HG03060 (cell line): ENCODE results near the gene FH.

ENCODE experiments used
- ATAC-seq: cut with Tn5 transposase; IDR thresholded peaks from one replicate; pipeline ENCODE4 v1.9.1; 2021; ENCODE audit warnings: low read depth, moderate number of reproducible peaks; ENCODE audit not compliant: unreplicated experiment

Gene FH

GRCh38 chr1:241525026-241525425 is 5.5 kb upstream of the FH start:
- ATAC-seq, result no peak

- ATAC-seq, result no peak
Measured at GRCh38 chr1:241521718-241522117, 2.2 kb upstream of the FH start.

GRCh38 chr1:241520080-241520465 is 518 bp upstream of the FH start:
- ATAC-seq, result no peak

GRCh38 chr1:241518476-241519307 is 863 bp downstream of the FH start:
- peak; percentile 7 for ATAC-seq

- no peak for ATAC-seq
Measured at GRCh38 chr1:241513378-241513777, 6.2 kb downstream of the FH start.

- no peak for ATAC-seq
Measured at GRCh38 chr1:241507189-241507863, 12.2 kb downstream of the FH start.

GRCh38 chr1:241503444-241503843 is 16.1 kb downstream of the FH start:
- no peak for ATAC-seq

- no peak for ATAC-seq
Measured at GRCh38 chr1:241499910-241500309, 19.6 kb downstream of the FH start.

- ATAC-seq, result no peak
Measured at GRCh38 chr1:241495741-241496140, 23.8 kb downstream of the FH start.

GRCh38 chr1:241488739-241489138 is 30.8 kb downstream of the FH start:
- no peak for ATAC-seq

GRCh38 chr1:241485554-241485992 is 34.0 kb downstream of the FH start:
- ATAC-seq, result peak; percentile 64

- ATAC-seq, result peak; percentile 55
Measured at GRCh38 chr1:241485145-241485544, 34.4 kb downstream of the FH start.

- no peak for ATAC-seq
Measured at GRCh38 chr1:241482761-241483250, 36.7 kb downstream of the FH start.

GRCh38 chr1:241479294-241479693 is 40.3 kb downstream of the FH start:
- ATAC-seq, result no peak

- ATAC-seq, result no peak
Measured at GRCh38 chr1:241475671-241476070, 43.9 kb downstream of the FH start.

GRCh38 chr1:241473026-241473425 is 46.5 kb downstream of the FH start:
- no peak for ATAC-seq

- ATAC-seq, result no peak
Measured at GRCh38 chr1:241470908-241471590, 48.5 kb downstream of the FH start.

GRCh38 chr1:241470361-241470760 is 49.2 kb downstream of the FH start:
- ATAC-seq, result no peak

- no peak for ATAC-seq
Measured at GRCh38 chr1:241465673-241466072, 53.9 kb downstream of the FH start.

- ATAC-seq, result no peak
Measured at GRCh38 chr1:241464985-241465384, 54.6 kb downstream of the FH start.

- no peak for ATAC-seq
Measured at GRCh38 chr1:241462391-241462790, 57.2 kb downstream of the FH start.
